Stimulated activated CD4-positive, alpha-beta T cell treated with anti-CD3 and anti-CD28 coated beads, Interleukin-12 subunit alpha, Interleukin-12 subunit beta, amount 100 ng/mL, for 4 hours (primary cell): ENCODE measurements around the gene KCTD2.
"Not testable (repeated sequence)": the region's sequence is repeated elsewhere in the genome, so short reads cannot be mapped to it uniquely, and the experiment has no call there.

Experiments used
- DNase-seq: peaks from one replicate; pipeline ENCODE4 v3.0.0-alpha.2; 2020

KCTD2 gene

GRCh38 chr17:75046407-75047289 lies at the start of gene KCTD2, which contains the start of gene ATP5PD:
Gene KCTD2 (plus strand): TSS chr17:75047225. CDS start chr17:75047251, 26 bp downstream.
Gene ATP5PD (minus strand): TSS chr17:75046969. CDS start chr17:75042650, 4,319 bp downstream.
- peak; percentile 91 for DNase-seq

GRCh38 chr17:74998783-74999182 lies 48.2 kb upstream of the KCTD2 start:
- DNase-seq, result no peak

GRCh38 chr17:74999523-74999922 lies 47.5 kb upstream of the KCTD2 start:
- no peak for DNase-seq

GRCh38 chr17:75001915-75002843 lies 44.8 kb upstream of the KCTD2 start:
- DNase-seq, result no peak

- no peak for DNase-seq
Measured at GRCh38 chr17:75003070-75003956, 43.7 kb upstream of the KCTD2 start.

- DNase-seq, result no peak
Measured at GRCh38 chr17:75003957-75004355, 43.1 kb upstream of the KCTD2 start.

- DNase-seq, result no peak
Measured at GRCh38 chr17:75004371-75004770, 42.7 kb upstream of the KCTD2 start.

- DNase-seq, result no peak
Measured at GRCh38 chr17:75005291-75005690, 41.7 kb upstream of the KCTD2 start.

- DNase-seq, result not testable (repeated sequence)
Measured at GRCh38 chr17:75006084-75006483, 40.9 kb upstream of the KCTD2 start.

- no peak for DNase-seq
Measured at GRCh38 chr17:75006653-75007052, 40.4 kb upstream of the KCTD2 start.

GRCh38 chr17:75008373-75008772 lies 38.7 kb upstream of the KCTD2 start:
- no peak for DNase-seq

GRCh38 chr17:75009139-75009724 lies 37.8 kb upstream of the KCTD2 start:
- no peak for DNase-seq

- DNase-seq, result no peak
Measured at GRCh38 chr17:75010683-75011400, 36.2 kb upstream of the KCTD2 start.

- no peak for DNase-seq
Measured at GRCh38 chr17:75011401-75012095, 35.5 kb upstream of the KCTD2 start.

- no peak for DNase-seq
Measured at GRCh38 chr17:75012096-75012345, 35.0 kb upstream of the KCTD2 start.

GRCh38 chr17:75012346-75013091 lies 34.5 kb upstream of the KCTD2 start, which contains the start of gene MRPL58:
Gene MRPL58 (plus strand): TSS chr17:75012670. CDS start chr17:75012687, 17 bp downstream.
- DNase-seq, result peak; percentile 77

GRCh38 chr17:75013092-75013559 lies 33.9 kb upstream of the KCTD2 start:
- no peak for DNase-seq

- no peak for DNase-seq
Measured at GRCh38 chr17:75019146-75019545, 27.9 kb upstream of the KCTD2 start.

- DNase-seq, result no peak
Measured at GRCh38 chr17:75019710-75020109, 27.3 kb upstream of the KCTD2 start.
